ENCODE measurements around the gene CCDC148. TPM values are rescaled to one million over a fixed set of nuclear protein-coding genes. Genes with fewer than 3 reads are reported as not detected.

CCDC148 gene
- total and polyA plus RNA-seq, 2 donors (not counting 1 experiment from before 2014, with no cell fraction given), result not detected

- CTCF ChIA-PET, result no interaction called here
Measured at GRCh38 chr2:158385646-158386045, 70.9 kb downstream of the CCDC148 start.

GRCh38 chr2:158381978-158382377, 74.6 kb downstream of the CCDC148 start:
- no peak overlapping the region for H3K27ac ChIP-seq (ENCODE audit: low read length in 2 of 2)
- no peaks in the 10 kb centered on the region for H3K36me3 ChIP-seq (replicated peaks in 1 of 2; ENCODE audit: control extremely low read depth in 1 of 2, control insufficient read depth in 1 of 2, extremely low read depth in 1 of 2, insufficient read depth in 2 of 2, low read length in 1 of 2)
- no peaks in the 10 kb centered on the region for H4K20me1 ChIP-seq (ENCODE audit: control insufficient read depth, insufficient read depth, low read length, poor library complexity, severe bottlenecking)
- intact Hi-C loops (cut with micrococcal nuclease), result no loop called here
- H3K4me1 ChIP-seq (ENCODE audit: control insufficient read depth in 2 of 2, insufficient read depth in 2 of 2, low read length in 2 of 2), result no peaks in the 10 kb centered on the region
- H3K4me2 ChIP-seq (replicated peaks; ENCODE audit: low read depth, low read length, poor library complexity, severe bottlenecking), result no peak overlapping the region
- Mint-ChIP-seq H3K4me3 (no peak overlapping the region), H3K4me1 (no peaks in the 10 kb centered on the region), H3K9me3 (ENCODE audit: insufficient read depth) (no peaks in the 10 kb centered on the region), H3K27ac (no peak overlapping the region), H3K27me3 (no peaks in the 10 kb centered on the region)
- DNase-seq, result no peak
- TF ChIP-seq CTCF (IDR thresholded peaks at IDR 0.05) (no peak), EZH2 (IDR thresholded peaks at IDR 0.05; ENCODE audit: borderline replicate concordance, insufficient read depth, low read depth, low read length, poor library complexity, severe bottlenecking) (no peak)
- ATAC-seq (ENCODE audit: low read depth), result no peak
- WGBS (ENCODE audit: insufficient coverage), result no CpG with 5 or more reads among the region's 3 CpGs
- H3K79me2 ChIP-seq (ENCODE audit: control insufficient read depth, insufficient read depth, low read length), result no peaks in the 10 kb centered on the region
- CTCF ChIA-PET, result no interaction called here
- no peak overlapping the region for H3K4me3 ChIP-seq (ENCODE audit: control extremely low read depth in 1 of 5, extremely low read depth in 1 of 5, insufficient read depth in 1 of 5, low read depth in 2 of 5, low read length in 4 of 5)
- H3K9ac ChIP-seq (ENCODE audit: low read length), result no peak overlapping the region
- POLR2A ChIA-PET, result no interaction called here
- H2AFZ ChIP-seq (ENCODE audit: insufficient read depth, low read depth, low read length, poor library complexity, severe bottlenecking), result no peak overlapping the region
- H3K9me3 ChIP-seq (ENCODE audit: control extremely low read depth in 1 of 3, control insufficient read depth in 2 of 3, insufficient read depth in 1 of 3, low read length in 2 of 3), result peaks cover 0 to 3% (median 1%) of the 10 kb centered on the region in 3 donors
- H3K27me3 ChIP-seq (replicated peaks in 1 of 4; ENCODE audit: control extremely low read depth in 1 of 4, control insufficient read depth in 3 of 4, insufficient read depth in 4 of 4, low read length in 3 of 4), result no peaks in the 10 kb centered on the region

More at GRCh38 chr2:158385646-158386045, 70.9 kb downstream of the CCDC148 start:
- ATAC-seq (ENCODE audit: low read depth) (no peak), DNase-seq (no peak)
- Histone ChIP-seq H2AFZ (ENCODE audit: insufficient read depth, low read depth, low read length, poor library complexity, severe bottlenecking) (no peak overlapping the region), H3K36me3 (replicated peaks in 1 of 2; ENCODE audit: control extremely low read depth in 1 of 2, control insufficient read depth in 1 of 2, extremely low read depth in 1 of 2, insufficient read depth in 2 of 2, low read length in 1 of 2) (no peaks in the 10 kb centered on the region), H3K27me3 (replicated peaks in 1 of 4; ENCODE audit: control extremely low read depth in 1 of 4, control insufficient read depth in 3 of 4, insufficient read depth in 4 of 4, low read length in 3 of 4) (no peaks in the 10 kb centered on the region), H4K20me1 (ENCODE audit: control insufficient read depth, insufficient read depth, low read length, poor library complexity, severe bottlenecking) (no peaks in the 10 kb centered on the region), H3K27ac (ENCODE audit: low read length in 2 of 2) (no peak overlapping the region), H3K9ac (ENCODE audit: low read length) (no peak overlapping the region), H3K4me2 (replicated peaks; ENCODE audit: low read depth, low read length, poor library complexity, severe bottlenecking) (no peak overlapping the region), H3K9me3 (ENCODE audit: control extremely low read depth in 1 of 3, control insufficient read depth in 2 of 3, insufficient read depth in 1 of 3, low read length in 2 of 3) (peaks cover 0 to 3% (median 0%) of the 10 kb centered on the region in 3 donors), H3K4me1 (ENCODE audit: control insufficient read depth in 2 of 2, insufficient read depth in 2 of 2, low read length in 2 of 2) (no peaks in the 10 kb centered on the region), H3K79me2 (ENCODE audit: control insufficient read depth, insufficient read depth, low read length) (no peaks in the 10 kb centered on the region), H3K4me3 (ENCODE audit: control extremely low read depth in 1 of 5, extremely low read depth in 1 of 5, insufficient read depth in 1 of 5, low read depth in 2 of 5, low read length in 4 of 5) (no peak overlapping the region)
- peaks cover 3% of the 10 kb centered on the region for H3K27me3 Mint-ChIP-seq
- no peaks in the 10 kb centered on the region for H3K9me3 Mint-ChIP-seq (ENCODE audit: insufficient read depth)
- POLR2A ChIA-PET, result no interaction called here
- intact Hi-C loops (cut with micrococcal nuclease), result no loop called here
- no peak overlapping the region for H3K4me3 Mint-ChIP-seq
- no peak overlapping the region for H3K27ac Mint-ChIP-seq
- no peaks in the 10 kb centered on the region for H3K4me1 Mint-ChIP-seq
- TF ChIP-seq CTCF (IDR thresholded peaks at IDR 0.05) (no peak), EZH2 (IDR thresholded peaks at IDR 0.05; ENCODE audit: borderline replicate concordance, insufficient read depth, low read depth, low read length, poor library complexity, severe bottlenecking) (no peak)
